HL-60 (cell line): ENCODE data around the gene GTF2H1.

Source experiments
- CTCF ChIP-seq: IDR thresholded peaks from one replicate; pipeline ENCODE4 v1.5.1; 2011; ENCODE audit warnings: low read length, control low read depth, inconsistent platforms; ENCODE audit not compliant: insufficient read depth
- GABPA ChIP-seq: IDR thresholded peaks from 2 replicates; pipeline ENCODE4 v1.6.1; 2012; ENCODE audit warnings: low read depth
- POLR2AphosphoS5 ChIP-seq: IDR thresholded peaks from 2 replicates; pipeline ENCODE4 v1.6.1; 2012; ENCODE audit warnings: low read depth
- SPI1 ChIP-seq: IDR thresholded peaks from 2 replicates; pipeline ENCODE4 v1.6.1; 2012; ENCODE audit warnings: low read depth, mild to moderate bottlenecking, borderline replicate concordance
- TF ChIP-seq, protein P1 (sequence below): IDR thresholded peaks from 2 replicates; pipeline ENCODE4 v1.6.1; 2012; ENCODE audit warnings: low read depth; ENCODE audit not compliant: insufficient replicate concordance

- TF ChIP-seq CTCF (no peak), GABPA (no peak), POLR2AphosphoS5 (no peak), SPI1 (no peak)
- TF ChIP-seq, protein P1, sequence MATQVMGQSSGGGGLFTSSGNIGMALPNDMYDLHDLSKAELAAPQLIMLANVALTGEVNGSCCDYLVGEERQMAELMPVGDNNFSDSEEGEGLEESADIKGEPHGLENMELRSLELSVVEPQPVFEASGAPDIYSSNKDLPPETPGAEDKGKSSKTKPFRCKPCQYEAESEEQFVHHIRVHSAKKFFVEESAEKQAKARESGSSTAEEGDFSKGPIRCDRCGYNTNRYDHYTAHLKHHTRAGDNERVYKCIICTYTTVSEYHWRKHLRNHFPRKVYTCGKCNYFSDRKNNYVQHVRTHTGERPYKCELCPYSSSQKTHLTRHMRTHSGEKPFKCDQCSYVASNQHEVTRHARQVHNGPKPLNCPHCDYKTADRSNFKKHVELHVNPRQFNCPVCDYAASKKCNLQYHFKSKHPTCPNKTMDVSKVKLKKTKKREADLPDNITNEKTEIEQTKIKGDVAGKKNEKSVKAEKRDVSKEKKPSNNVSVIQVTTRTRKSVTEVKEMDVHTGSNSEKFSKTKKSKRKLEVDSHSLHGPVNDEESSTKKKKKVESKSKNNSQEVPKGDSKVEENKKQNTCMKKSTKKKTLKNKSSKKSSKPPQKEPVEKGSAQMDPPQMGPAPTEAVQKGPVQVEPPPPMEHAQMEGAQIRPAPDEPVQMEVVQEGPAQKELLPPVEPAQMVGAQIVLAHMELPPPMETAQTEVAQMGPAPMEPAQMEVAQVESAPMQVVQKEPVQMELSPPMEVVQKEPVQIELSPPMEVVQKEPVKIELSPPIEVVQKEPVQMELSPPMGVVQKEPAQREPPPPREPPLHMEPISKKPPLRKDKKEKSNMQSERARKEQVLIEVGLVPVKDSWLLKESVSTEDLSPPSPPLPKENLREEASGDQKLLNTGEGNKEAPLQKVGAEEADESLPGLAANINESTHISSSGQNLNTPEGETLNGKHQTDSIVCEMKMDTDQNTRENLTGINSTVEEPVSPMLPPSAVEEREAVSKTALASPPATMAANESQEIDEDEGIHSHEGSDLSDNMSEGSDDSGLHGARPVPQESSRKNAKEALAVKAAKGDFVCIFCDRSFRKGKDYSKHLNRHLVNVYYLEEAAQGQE: no peak
These were observed 94.1 kb downstream of the GTF2H1 start for GRCh38 chr11:18416459-18416858.
